Epithelial cell of proximal tubule (primary cell): ENCODE measurements around the gene MYO1D. TPM values are rescaled to one million over a fixed set of nuclear protein-coding genes. Genes with fewer than 3 reads are reported as not detected.

Source experiments
- DNase-seq: peaks from one replicate; pipeline ENCODE4 v3.0.0-alpha.2; 2011; ENCODE audit warnings: low read depth
- H3K4me3 ChIP-seq: 2 replicates; pipeline ENCODE4 v1.5.1; 2011; ENCODE audit warnings: low read depth, mild to moderate bottlenecking, low read length
- CTCF ChIP-seq: conservative IDR thresholded peaks from 2 replicates; pipeline ENCODE4 v1.5.1; 2012; ENCODE audit warnings: low read depth, mild to moderate bottlenecking, low read length
- total RNA-seq: library from RNA; depleted of rRNA; stranded (reverse); fragments of >200 nt; gene quantifications from 2 replicates; pipeline ENCODE4 v1.2.3, GENCODE V29; 2015

MYO1D gene
- total RNA-seq, 1 donor from 2014 or later = 54.4 TPM

DNA sequence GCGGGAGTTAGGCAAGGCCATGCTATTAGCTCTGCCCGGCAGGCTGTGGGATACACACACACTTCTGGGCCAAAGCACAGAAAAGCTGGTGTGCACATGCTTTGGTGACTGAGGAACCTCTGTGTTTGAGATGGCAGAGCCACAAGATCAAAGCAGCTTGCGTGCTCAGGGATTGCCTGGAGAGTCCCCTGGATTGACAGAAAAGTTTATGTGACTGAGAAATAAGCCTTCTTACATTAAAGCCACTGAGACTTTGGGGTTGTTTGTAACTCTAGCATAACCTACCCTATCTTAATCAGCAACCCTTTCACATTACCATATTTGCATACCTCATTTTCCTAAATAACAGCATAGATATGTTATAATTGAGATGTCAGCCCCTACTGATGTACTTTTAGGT lies 69.3 kb downstream of the MYO1D start:
- no peak for TF ChIP-seq CTCF
- no peak overlapping the region for H3K4me3 ChIP-seq
- DNase-seq = no peak

DNA sequence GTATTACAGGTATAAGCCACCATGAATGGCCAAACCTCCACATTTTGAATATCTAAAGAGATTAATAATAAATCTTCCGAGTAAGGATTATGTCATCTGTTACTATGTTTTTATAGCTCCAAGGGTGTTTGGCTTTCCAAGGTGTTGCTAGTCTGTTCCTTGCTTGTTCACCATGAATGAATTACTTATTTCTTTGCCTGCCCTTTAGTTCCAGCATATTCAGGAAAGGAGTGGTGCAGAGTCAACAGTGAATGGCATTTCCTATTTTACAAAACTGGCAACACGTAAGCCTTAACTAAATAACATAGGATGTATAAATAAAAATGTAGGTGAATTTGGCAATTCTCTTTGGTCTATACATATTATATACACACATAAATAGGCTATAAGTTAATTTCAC lies 70.3 kb downstream of the MYO1D start:
- no peak for TF ChIP-seq CTCF
- H3K4me3 ChIP-seq = no peak overlapping the region
- no peak for DNase-seq

DNA sequence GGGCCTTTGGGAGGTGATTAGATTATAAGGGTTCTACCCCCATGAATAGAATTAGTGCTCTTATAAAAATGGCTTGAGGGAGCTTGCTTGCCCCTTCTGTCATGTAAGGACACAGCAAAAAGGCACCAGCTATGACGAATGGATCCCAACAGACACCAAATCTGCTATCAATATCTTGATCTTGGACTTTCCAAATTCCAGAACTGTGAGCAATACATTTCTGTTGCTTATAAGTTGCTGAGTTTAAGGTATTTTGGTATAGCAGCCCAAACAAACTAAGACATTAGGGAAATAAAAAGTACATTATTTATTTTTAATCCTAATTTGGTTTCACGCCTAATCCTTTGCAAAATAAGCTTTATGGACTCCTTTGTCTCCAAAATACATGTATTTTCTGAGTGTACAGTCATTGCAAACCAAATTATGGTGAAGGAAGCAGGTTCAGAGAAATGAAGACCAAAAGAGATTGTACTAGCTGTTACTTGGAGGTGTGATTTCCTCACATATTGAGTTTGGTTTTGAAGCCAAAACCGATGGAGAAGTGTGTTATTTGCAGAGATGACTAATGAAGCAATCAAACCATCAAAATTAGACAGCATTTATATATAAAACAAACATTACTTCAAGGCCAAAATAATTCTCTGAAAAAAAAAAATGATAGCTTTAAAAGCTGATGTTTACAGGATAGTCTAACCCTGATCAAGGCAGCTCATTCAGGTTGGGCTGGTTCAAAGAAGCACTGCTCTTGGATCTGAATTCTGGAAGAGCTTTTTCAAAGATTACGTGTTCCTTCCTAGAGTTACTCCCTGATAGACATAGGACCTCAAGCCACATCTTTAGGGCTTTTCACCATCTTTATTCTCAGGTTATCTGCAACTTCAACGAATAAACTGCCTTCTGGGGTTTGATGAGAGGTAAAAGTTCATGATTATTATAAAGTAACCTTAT lies 71.6 kb downstream of the MYO1D start:
- TF ChIP-seq CTCF = no peak
- DNase-seq = no peak
- H3K4me3 ChIP-seq = no peak overlapping the region

DNA sequence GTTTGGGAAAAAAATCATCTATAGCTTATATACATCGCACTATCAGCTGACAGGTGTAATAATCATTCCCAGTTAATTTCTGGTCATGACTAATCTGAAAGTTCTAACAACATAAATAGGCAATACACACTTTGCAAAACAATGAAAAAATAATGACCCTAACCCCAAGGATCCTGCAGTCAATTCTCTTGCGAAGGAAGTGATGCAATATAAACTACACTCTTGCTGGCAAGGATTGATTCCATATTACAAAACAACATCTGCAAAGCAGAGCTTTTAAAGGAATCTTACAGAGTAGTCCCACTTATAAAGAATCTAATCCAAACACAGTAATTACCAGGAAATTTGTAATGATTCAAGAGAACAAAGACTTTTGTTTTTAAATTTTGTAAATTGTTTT lies 73.4 kb downstream of the MYO1D start:
- no peak for TF ChIP-seq CTCF
- DNase-seq = no peak
- H3K4me3 ChIP-seq = no peak overlapping the region

GRCh38 chr17:32802306-32802705 lies 74.6 kb downstream of the MYO1D start:
- H3K4me3 ChIP-seq = no peak overlapping the region
- TF ChIP-seq CTCF = no peak
- no peak for DNase-seq

DNA sequence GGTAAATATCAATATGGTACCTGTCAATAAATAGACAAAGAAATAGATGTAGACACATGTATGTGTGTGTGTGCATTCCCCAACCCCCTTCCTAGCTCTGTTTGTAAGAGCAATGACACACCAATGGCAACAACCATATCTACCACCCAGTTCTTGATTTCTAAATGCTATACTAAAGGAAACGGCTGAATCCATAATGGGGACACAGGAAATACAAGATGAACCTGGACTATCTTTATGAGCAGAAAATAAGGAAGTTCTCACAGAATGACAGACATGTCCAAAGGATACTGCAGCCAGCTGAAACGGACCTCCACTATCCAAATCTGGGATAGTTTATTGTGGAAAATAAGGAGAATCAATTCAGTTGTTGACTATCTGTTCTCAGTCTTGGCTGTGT lies 75.3 kb downstream of the MYO1D start:
- DNase-seq = no peak
- TF ChIP-seq CTCF = no peak
- H3K4me3 ChIP-seq = no peak overlapping the region

DNA sequence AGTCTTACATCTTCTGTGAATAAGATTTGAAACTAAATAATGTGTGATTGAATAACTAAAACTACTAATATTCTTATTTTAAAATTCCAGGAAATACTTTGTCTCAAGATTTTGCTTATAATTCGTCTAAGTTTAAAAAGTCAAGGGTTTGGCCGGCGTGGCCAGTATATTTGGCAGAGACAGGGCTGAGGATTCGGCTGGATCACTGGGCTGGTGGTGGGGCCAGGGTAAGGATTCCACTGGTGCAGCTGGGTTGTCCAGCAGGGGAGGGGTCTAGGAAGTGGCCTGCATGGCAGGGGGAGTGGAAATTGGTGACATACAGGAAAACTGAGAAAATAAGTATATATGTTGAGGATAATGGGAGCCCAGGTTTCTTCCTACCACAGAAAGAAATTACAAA lies 75.7 kb downstream of the MYO1D start:
- TF ChIP-seq CTCF = no peak
- H3K4me3 ChIP-seq = no peak overlapping the region
- no peak for DNase-seq
